ENCODE measurements around the gene SLC2A2.

The SLC2A2 gene

DNA sequence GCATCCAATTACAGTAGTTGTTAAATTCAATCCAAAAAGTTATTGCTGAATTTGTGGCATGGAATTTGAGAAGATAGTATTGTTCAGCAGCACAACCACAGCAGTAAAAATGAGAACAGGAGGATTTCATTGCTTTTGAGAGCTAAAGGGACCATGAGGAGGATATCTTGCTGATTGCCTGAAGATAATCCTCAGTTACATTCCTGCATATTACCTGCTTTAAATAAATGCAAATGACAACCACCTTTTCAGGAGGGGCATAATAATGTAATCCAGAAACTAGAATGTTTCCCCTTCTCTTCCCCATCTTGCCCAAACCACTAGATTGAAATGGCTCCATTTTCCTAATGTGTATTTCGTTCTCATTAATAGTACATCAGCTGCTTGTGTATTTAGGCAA is 35.2 kb upstream of the SLC2A2 start:
- CTCF ChIA-PET = interaction anchor here (0.6 kb wide), 1 partner anchor 20 kb away, joined by 3 read pairs; no protein-coding TSS in a partner anchor
- no peak overlapping the region for H3K27ac ChIP-seq
- TF ChIP-seq, protein P1, sequence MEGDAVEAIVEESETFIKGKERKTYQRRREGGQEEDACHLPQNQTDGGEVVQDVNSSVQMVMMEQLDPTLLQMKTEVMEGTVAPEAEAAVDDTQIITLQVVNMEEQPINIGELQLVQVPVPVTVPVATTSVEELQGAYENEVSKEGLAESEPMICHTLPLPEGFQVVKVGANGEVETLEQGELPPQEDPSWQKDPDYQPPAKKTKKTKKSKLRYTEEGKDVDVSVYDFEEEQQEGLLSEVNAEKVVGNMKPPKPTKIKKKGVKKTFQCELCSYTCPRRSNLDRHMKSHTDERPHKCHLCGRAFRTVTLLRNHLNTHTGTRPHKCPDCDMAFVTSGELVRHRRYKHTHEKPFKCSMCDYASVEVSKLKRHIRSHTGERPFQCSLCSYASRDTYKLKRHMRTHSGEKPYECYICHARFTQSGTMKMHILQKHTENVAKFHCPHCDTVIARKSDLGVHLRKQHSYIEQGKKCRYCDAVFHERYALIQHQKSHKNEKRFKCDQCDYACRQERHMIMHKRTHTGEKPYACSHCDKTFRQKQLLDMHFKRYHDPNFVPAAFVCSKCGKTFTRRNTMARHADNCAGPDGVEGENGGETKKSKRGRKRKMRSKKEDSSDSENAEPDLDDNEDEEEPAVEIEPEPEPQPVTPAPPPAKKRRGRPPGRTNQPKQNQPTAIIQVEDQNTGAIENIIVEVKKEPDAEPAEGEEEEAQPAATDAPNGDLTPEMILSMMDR (conservative IDR thresholded peaks at IDR 0.05; ENCODE audit: low read depth) = no peak
- POLR2A ChIA-PET (ENCODE audit: low non-redundant PET) = no interaction called here
- no peak for DNase-seq (ENCODE audit: low spot score)

DNA sequence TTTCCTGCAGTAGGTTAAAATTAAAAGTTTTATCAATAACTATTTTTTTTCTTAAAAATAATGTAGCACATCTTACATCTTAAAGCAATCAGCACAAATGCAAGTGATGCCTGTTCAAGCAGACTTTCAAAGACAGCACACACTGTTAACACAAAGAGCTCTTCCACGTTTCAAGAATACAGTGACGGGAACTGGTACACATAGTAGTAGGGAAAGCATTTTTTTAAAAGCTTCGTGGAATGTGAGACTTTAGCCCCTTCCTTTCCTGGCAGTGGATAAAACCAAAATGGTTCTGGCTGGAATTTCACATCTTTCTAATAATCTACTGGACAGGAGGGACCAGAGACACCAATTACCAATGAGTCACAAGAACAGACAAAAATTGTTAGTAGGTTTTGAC is 33.5 kb upstream of the SLC2A2 start:
- no peak overlapping the region for H3K27ac ChIP-seq
- TF ChIP-seq, protein P1 (conservative IDR thresholded peaks at IDR 0.05; ENCODE audit: low read depth) = no peak
- DNase-seq (ENCODE audit: low spot score) = no peak
- POLR2A ChIA-PET (ENCODE audit: low non-redundant PET) = no interaction called here
- CTCF ChIA-PET = interaction anchor here (0.6 kb wide), 1 partner anchor 13 kb away, joined by 3 read pairs; no protein-coding TSS in a partner anchor

DNA sequence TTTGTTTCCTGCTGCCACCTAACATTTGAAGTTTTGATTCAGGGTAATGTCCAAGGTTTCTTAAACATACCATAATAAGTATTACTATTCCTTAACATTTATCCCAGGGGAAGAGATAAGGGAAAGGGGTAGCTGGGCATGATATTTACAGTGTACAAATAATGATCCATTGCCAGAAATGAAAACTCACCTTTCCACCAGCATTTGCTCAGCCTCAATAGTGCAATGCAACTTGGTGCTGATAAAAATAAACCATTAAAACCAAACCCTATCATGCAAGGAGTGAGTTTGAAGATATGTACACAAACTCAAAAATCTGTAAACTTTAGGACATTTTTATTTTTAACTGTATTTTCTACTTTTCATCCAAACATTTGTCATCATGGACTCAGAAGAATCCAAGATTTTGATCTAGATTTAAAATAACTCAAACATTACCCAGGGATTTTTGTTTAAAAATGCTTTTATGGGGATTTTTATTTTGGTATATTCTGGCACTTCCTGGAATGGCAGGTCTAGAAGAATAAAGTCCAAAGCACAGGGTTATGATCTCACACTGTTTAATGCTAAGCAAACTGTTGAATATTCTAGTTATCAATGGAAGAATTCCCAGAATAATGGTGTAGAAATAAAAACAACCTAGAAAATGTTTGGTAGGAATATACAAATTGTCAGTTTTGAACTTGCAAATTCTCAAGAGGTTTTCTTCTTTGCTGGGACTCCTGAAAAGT is 32.5 kb upstream of the SLC2A2 start:
- DNase-seq (ENCODE audit: low spot score) = no peak
- CTCF ChIA-PET = interaction anchor here (0.7 kb wide), 1 partner anchor 95 kb away, joined by 3 read pairs; no protein-coding TSS in a partner anchor
- H3K27ac ChIP-seq = no peak overlapping the region
- TF ChIP-seq, protein P1 (conservative IDR thresholded peaks at IDR 0.05; ENCODE audit: low read depth) = no peak
- POLR2A ChIA-PET (ENCODE audit: low non-redundant PET) = no interaction called here

DNA sequence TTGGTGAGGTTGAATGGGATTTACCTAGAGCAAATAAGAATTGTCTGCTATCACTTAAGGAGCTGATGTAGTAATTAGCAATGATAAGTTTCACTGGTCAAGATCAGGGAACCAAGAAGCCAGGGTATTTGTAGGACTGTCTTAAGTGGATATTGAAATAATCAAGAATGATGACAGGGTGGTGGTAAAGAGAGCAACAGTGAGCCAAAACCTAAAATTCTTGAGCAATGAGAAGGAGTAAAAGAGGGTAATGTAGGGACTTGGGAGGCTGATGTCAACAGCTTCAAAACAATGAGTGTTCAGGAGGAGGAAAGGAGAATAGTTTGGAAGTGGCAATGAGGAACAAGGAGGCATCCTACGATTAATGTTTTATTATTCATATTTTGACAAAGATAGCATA is 31.5 kb upstream of the SLC2A2 start:
- POLR2A ChIA-PET (ENCODE audit: low non-redundant PET) = no interaction called here
- no peak for DNase-seq (ENCODE audit: low spot score)
- TF ChIP-seq, protein P1 (conservative IDR thresholded peaks at IDR 0.05; ENCODE audit: low read depth) = no peak
- no peak overlapping the region for H3K27ac ChIP-seq
- CTCF ChIA-PET = interaction anchor here (0.6 kb wide), 1 partner anchor 524 kb away, joined by 3 read pairs; no protein-coding TSS in a partner anchor

DNA sequence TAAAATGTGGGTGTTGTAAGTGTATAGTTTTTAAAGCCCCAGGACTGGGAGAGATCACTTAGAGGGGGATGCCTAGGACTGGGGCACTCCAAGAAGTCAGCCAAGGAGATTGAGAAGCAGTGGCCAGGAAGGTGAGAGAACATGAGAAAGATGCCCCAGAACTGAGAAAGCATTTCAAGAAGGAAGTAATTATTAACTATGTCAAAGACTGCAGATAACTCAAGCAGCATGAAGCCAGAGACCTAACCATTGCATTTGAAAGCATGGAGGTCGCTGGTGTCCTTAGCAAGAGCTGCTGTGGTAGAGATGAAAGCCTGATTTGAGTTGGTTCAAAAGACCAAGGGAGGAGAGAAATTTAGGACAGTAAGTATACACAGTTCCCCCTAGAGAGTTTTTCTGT is 30.6 kb upstream of the SLC2A2 start:
- CTCF ChIA-PET = no interaction called here
- TF ChIP-seq, protein P1 (conservative IDR thresholded peaks at IDR 0.05; ENCODE audit: low read depth) = no peak
- POLR2A ChIA-PET (ENCODE audit: low non-redundant PET) = no interaction called here

DNA sequence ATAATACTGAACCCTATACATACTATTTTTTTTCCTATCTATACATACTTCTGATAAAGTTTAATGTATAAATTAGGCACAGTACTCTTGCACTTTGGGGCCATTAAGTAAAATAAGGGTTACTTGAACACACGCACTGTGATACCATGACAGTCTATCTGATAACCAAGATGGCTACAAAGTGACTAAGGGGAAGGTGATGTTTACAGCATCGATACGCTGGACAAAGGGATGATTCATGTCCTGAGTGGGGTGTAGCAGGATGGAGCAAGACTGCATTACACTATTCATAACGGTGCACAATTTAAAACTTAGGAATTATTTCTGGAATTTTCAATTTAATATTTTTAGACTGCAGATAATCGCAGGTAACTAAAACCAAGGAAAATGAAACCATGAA is 30.0 kb upstream of the SLC2A2 start:
- ChIA-PET POLR2A (ENCODE audit: low non-redundant PET) (no interaction called here), CTCF (no interaction called here)
- no peak for DNase-seq (ENCODE audit: low spot score)
- H3K27ac ChIP-seq = no peak overlapping the region
- TF ChIP-seq, protein P1 (conservative IDR thresholded peaks at IDR 0.05; ENCODE audit: low read depth) = no peak

More for the DNA sequence above, 30.6 kb upstream of the SLC2A2 start:
- no peak overlapping the region for H3K27ac ChIP-seq
- no peak for DNase-seq (ENCODE audit: low spot score)
